IMR-90 (cell line): ENCODE results near the gene COL8A1. TPM values are rescaled to one million over a fixed set of nuclear protein-coding genes. Genes with fewer than 3 reads are reported as not detected.

Source experiments
- ATAC-seq: fragments of 200-7000 bp; cut with Tn5 transposase; 2 replicates; pipeline ENCODE4 v1.9.1; 2020; ENCODE audit warnings: low read depth, mild to moderate bottlenecking, moderate library complexity
- BruUV-seq: library from RNA; stranded (reverse); fragments of 400-500 nt; replicated peaks from 2 replicates; lab custom pipeline; 2021; lab: Mats Ljungman, UMichigan
- CTCF ChIA-PET: fragments of 300-600 bp; formaldehyde crosslinking; extraction: SDS; loops from one replicate; lab custom pipeline; 2021; ENCODE audit warnings: antibody characterized with exemption; lab: Yijun Ruan, JAX
- POLR2A ChIA-PET: fragments of 300-600 bp; sonication (Branson Sonifier 250); formaldehyde crosslinking; loops from one replicate; lab custom pipeline; 2022; ENCODE audit warnings: antibody characterized with exemption; ENCODE audit not compliant: unreplicated experiment; lab: Charles Lee
- DNase-seq: peaks from one replicate; pipeline ENCODE4 v3.0.0; 2013
- H2AFZ ChIP-seq: replicated peaks from 2 replicates; pipeline ENCODE3; 2013; ENCODE audit warnings: low read length, mild to moderate bottlenecking; ENCODE audit not compliant: poor library complexity
- H2AK5ac ChIP-seq: 2 replicates; pipeline ENCODE4 v1.6.1; 2013; ENCODE audit warnings: low read depth, low read length, inconsistent platforms
- H2AK9ac ChIP-seq: replicated peaks from 2 replicates; pipeline ENCODE3; 2013; ENCODE audit warnings: mild to moderate bottlenecking, low read depth, low read length, moderate library complexity; ENCODE audit not compliant: poor library complexity
- H2BK120ac ChIP-seq: 2 replicates; pipeline ENCODE4 v1.6.1; 2013; ENCODE audit warnings: low read depth, low read length, inconsistent platforms
- H2BK15ac ChIP-seq: 3 replicates; pipeline ENCODE4 v1.6.1; 2013; ENCODE audit warnings: low read depth, low read length, inconsistent platforms
- H2BK20ac ChIP-seq: 2 replicates; pipeline ENCODE4 v1.6.1; 2013; ENCODE audit warnings: low read depth, mild to moderate bottlenecking, inconsistent platforms, low read length, moderate library complexity
- H2BK5ac ChIP-seq: 2 replicates; pipeline ENCODE4 v1.6.1; 2013; ENCODE audit warnings: mild to moderate bottlenecking, low read depth, low read length, inconsistent platforms; ENCODE audit not compliant: poor library complexity, severe bottlenecking
- H3K14ac ChIP-seq: replicated peaks from 2 replicates; pipeline ENCODE4 v1.6.1; 2013; ENCODE audit warnings: low read depth, low read length, inconsistent platforms
- H3K18ac ChIP-seq: 2 replicates; pipeline ENCODE4 v1.6.1; 2013; ENCODE audit warnings: low read depth, low read length, control low read depth
- H3K23ac ChIP-seq: 2 replicates; pipeline ENCODE4 v1.6.1; 2013; ENCODE audit warnings: low read depth, low read length, inconsistent platforms
- H3K27ac ChIP-seq: 2 replicates; pipeline ENCODE4 v1.5.1; 2013; ENCODE audit warnings: mild to moderate bottlenecking, control low read depth, low read length; ENCODE audit not compliant: insufficient read depth
- H3K27me3 ChIP-seq: 2 replicates; pipeline ENCODE4 v1.6.1; 2013; ENCODE audit warnings: low read length; ENCODE audit not compliant: control insufficient read depth, insufficient read depth
- H3K36me3 ChIP-seq: 2 replicates; pipeline ENCODE4 v1.6.1; 2013; ENCODE audit warnings: low read length, mixed read lengths; ENCODE audit not compliant: control insufficient read depth, insufficient read depth
- H3K4ac ChIP-seq: 2 replicates; pipeline ENCODE4 v1.6.1; 2013; ENCODE audit warnings: low read depth, low read length, inconsistent platforms
- H3K4me1 ChIP-seq: 2 replicates; pipeline ENCODE4 v1.6.1; 2013; ENCODE audit warnings: low read length, mixed read lengths; ENCODE audit not compliant: control insufficient read depth, insufficient read depth
- H3K4me2 ChIP-seq: 2 replicates; pipeline ENCODE4 v1.6.1; 2013; ENCODE audit warnings: low read depth, mild to moderate bottlenecking, control low read depth, low read length, moderate library complexity
- H3K4me3 ChIP-seq: 2 replicates; pipeline ENCODE4 v1.5.1; 2013; ENCODE audit warnings: low read depth, mild to moderate bottlenecking, control low read depth, low read length, moderate library complexity; ENCODE audit not compliant: insufficient read depth
- H3K56ac ChIP-seq: 2 replicates; pipeline ENCODE4 v1.6.1; 2013; ENCODE audit warnings: low read length, inconsistent platforms; ENCODE audit not compliant: insufficient read depth; ENCODE audit errors: extremely low read depth
- H3K79me1 ChIP-seq, 2 experiments: 2 replicates each; pipeline ENCODE4 v1.6.1; 2013; ENCODE audit warnings: low read length in 2 of 2, inconsistent platforms in 1 of 2, low read depth in 1 of 2
- H3K9ac ChIP-seq: 2 replicates; pipeline ENCODE4 v1.6.1; 2013; ENCODE audit warnings: low read depth, low read length, control low read depth
- H3K9me1 ChIP-seq: 2 replicates; pipeline ENCODE4 v1.6.1; 2013; ENCODE audit warnings: low read length, inconsistent platforms; ENCODE audit not compliant: insufficient read depth
- H3K9me3 ChIP-seq: 2 replicates; pipeline ENCODE4 v1.6.1; 2013; ENCODE audit warnings: low read length; ENCODE audit not compliant: control insufficient read depth, insufficient read depth
- H4K20me1 ChIP-seq: 2 replicates; pipeline ENCODE4 v1.6.1; 2013; ENCODE audit warnings: low read length, inconsistent platforms; ENCODE audit not compliant: insufficient read depth
- H4K5ac ChIP-seq: 2 replicates; pipeline ENCODE4 v1.6.1; 2013; ENCODE audit warnings: mild to moderate bottlenecking, low read depth, low read length, control low read depth
- H4K8ac ChIP-seq, 2 experiments: 2 replicates each; pipeline ENCODE4 v1.6.1; 2013; ENCODE audit warnings: low read depth in 2 of 2, low read length in 2 of 2, control low read depth in 1 of 2, inconsistent platforms in 1 of 2
- H4K91ac ChIP-seq: 2 replicates; pipeline ENCODE4 v1.6.1; 2013; ENCODE audit warnings: low read depth, low read length, inconsistent platforms; ENCODE audit not compliant: insufficient read depth
- CEBPB ChIP-seq: IDR thresholded peaks from 2 replicates; pipeline ENCODE4 v1.6.1; 2012; ENCODE audit warnings: low read depth, low read length, improper control_type of control experiment
- FOS ChIP-seq: fragments of 150-350 bp; IDR thresholded peaks from 2 replicates; pipeline ENCODE4 v1.6.1; 2016; ENCODE audit warnings: low read depth, low read length
- WGBS, 2 experiments: methylation state at CpG; one replicate each; pipeline versions ENCODE4 v1.1.5 to v1.1.7; 2013; ENCODE audit warnings: missing lambda C conversion rate in 2 of 2; ENCODE audit not compliant: insufficient read length in 1 of 2; ENCODE audit errors: extremely low coverage in 2 of 2; 5-methylcytosine and 5-hydroxymethylcytosine counted together
- dilution Hi-C: fragments of 300-500 bp; cut with HindIII; formaldehyde crosslinking; loops from one replicate; pipeline ENCODE4 v1.14.3; 2018; ENCODE audit warnings: low sequenced_read_pairs; ENCODE audit not compliant: unreplicated experiment
- in situ Hi-C: fragments of 300-500 bp; cut with MboI; formaldehyde crosslinking; loops from 3 replicates; pipeline ENCODE4 v1.14.3; 2019; ENCODE audit warnings: low sequenced_read_pairs, inconsistent platforms, mixed read lengths
- intact Hi-C: fragments of 100-400 bp; cut with micrococcal nuclease; formaldehyde crosslinking; loops from 2 replicates; pipeline ENCODE4 v1.10.0; 2022
- polyA plus RNA-seq, 3 experiments: library from polyadenylated mRNA; depleted of rRNA; stranded (reverse); fragments of >200 nt; gene quantifications; 2 replicates each; pipeline ENCODE4 v1.2.3, GENCODE V29; 2012; ENCODE audit warnings: low replicate concordance in 1 of 3
- total RNA-seq: library from RNA; depleted of rRNA; stranded (reverse); fragments of >200 nt; gene quantifications from 2 replicates; pipeline ENCODE4 v1.2.3, GENCODE V29; 2012
- TF ChIP-seq, protein P1 (sequence below): fragments of 150-350 bp; IDR thresholded peaks from 2 replicates; pipeline ENCODE4 v1.6.1; 2017; ENCODE audit warnings: mild to moderate bottlenecking, antibody characterized with exemption, low read length, low read depth
- TF ChIP-seq, protein P2 (sequence below): conservative IDR thresholded peaks from 2 replicates; pipeline ENCODE4 v1.5.1; 2012; ENCODE audit warnings: mild to moderate bottlenecking, low read depth, low read length, improper control_type of control experiment

The COL8A1 gene
- total and polyA plus RNA-seq, 2 of the 4 experiments (the other 2 are of a cell fraction) = 119 to 151 TPM

DNA sequence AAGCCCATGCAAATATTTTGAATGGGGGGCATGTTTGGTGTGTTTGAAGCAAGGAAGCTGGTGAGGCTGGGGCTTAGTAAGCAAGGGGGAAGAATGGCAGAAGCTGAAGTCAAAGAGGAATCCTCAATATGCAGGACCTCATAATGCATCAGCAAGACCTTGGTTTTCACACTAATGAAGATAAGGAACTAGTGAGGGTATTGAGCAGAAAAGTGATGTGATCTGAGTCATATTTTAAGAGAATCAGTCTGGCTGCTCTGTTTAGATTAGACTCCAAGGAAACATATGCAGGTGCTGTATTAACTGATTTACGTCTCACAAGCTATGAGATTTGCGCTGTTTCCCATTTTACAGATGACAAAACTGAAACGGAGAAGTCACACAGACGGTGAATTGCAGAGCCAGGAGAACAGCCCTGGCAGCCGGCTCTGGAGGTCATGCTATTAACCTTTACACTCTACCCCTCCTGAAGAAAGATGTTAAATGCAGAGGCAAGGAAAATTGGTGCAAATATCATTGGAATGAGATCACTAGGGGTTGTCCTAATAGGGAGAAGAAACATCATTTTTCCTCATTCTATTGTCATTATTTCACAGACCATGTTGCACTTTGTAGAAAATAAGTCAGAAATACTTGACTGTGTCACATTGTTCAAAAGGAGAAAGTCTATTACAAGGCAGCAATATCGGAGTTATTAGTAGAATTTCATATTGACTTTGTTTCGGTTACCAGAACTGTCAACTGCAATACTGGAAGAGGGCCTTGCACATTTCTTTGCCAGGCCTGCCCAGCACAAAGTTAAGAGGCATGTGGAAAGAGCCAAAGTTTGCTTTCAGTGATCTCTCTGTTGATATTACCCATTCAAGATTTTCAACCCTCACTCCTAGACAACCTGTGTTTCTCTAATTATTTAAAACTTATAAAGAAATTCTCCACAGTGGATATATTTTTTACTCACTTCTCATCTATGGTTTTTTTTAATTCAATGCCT is 64.9 kb downstream of the COL8A1 start:
- peak overlapping the region; percentile 45; the same call in 1 of the 2 replicates for H3K23ac ChIP-seq
- peaks cover 18 to 29% of the 10 kb centered on the region in 2 experiments for H3K79me1 ChIP-seq
- no peaks in the 10 kb centered on the region for H3K27me3 ChIP-seq
- no peak overlapping the region for H2BK5ac ChIP-seq
- H3K27ac ChIP-seq = no peak overlapping the region
- 72% methylated on average over 3 of the region's 7 CpGs; no CpG with 5 or more reads in 1 of the 2 experiments for WGBS, 2 experiments
- no peak for ATAC-seq
- no peak overlapping the region for H2BK20ac ChIP-seq
- H3K9ac ChIP-seq = no peak overlapping the region
- BruUV-seq = no TSS peak
- peak; percentile 68 for DNase-seq
- no peak overlapping the region for H2AK5ac ChIP-seq
- no peak overlapping the region for H3K18ac ChIP-seq
- H3K9me1 ChIP-seq = peaks cover 26% of the 10 kb centered on the region
- dilution Hi-C loops (no loop called here), intact Hi-C loops (no loop called here), in situ Hi-C loops (no loop called here)
- H4K8ac ChIP-seq = no peak overlapping the region
- H3K36me3 ChIP-seq = peaks cover 9% of the 10 kb centered on the region
- TF ChIP-seq FOS (0 out of 2 replicates have a peak, but pooled peaks have one; percentile 19), CEBPB (no peak)
- TF ChIP-seq, protein P1, sequence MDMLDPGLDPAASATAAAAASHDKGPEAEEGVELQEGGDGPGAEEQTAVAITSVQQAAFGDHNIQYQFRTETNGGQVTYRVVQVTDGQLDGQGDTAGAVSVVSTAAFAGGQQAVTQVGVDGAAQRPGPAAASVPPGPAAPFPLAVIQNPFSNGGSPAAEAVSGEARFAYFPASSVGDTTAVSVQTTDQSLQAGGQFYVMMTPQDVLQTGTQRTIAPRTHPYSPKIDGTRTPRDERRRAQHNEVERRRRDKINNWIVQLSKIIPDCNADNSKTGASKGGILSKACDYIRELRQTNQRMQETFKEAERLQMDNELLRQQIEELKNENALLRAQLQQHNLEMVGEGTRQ = no peak
- TF ChIP-seq, protein P2, sequence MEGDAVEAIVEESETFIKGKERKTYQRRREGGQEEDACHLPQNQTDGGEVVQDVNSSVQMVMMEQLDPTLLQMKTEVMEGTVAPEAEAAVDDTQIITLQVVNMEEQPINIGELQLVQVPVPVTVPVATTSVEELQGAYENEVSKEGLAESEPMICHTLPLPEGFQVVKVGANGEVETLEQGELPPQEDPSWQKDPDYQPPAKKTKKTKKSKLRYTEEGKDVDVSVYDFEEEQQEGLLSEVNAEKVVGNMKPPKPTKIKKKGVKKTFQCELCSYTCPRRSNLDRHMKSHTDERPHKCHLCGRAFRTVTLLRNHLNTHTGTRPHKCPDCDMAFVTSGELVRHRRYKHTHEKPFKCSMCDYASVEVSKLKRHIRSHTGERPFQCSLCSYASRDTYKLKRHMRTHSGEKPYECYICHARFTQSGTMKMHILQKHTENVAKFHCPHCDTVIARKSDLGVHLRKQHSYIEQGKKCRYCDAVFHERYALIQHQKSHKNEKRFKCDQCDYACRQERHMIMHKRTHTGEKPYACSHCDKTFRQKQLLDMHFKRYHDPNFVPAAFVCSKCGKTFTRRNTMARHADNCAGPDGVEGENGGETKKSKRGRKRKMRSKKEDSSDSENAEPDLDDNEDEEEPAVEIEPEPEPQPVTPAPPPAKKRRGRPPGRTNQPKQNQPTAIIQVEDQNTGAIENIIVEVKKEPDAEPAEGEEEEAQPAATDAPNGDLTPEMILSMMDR = no peak
- H3K14ac ChIP-seq = 0 out of 2 replicates have a peak overlapping the region, but pooled peaks have one; percentile 53
- ChIA-PET POLR2A (no interaction called here), CTCF (interaction anchor here (1.3 kb wide), 1 partner anchor 58 kb away, joined by 3 read pairs; no protein-coding TSS in a partner anchor)
- H3K4me1 ChIP-seq = peaks cover 15% of the 10 kb centered on the region
- H3K56ac ChIP-seq = no peak overlapping the region
- H4K5ac ChIP-seq = no peak overlapping the region
- H2BK15ac ChIP-seq = no peak overlapping the region
- H3K4me3 ChIP-seq = no peak overlapping the region
- no peak overlapping the region for H2AFZ ChIP-seq
- no peak overlapping the region; the same call in 1 of the 2 replicates for H3K4ac ChIP-seq
- no peak overlapping the region for H4K91ac ChIP-seq
- no peak overlapping the region for H3K4me2 ChIP-seq
- H4K20me1 ChIP-seq = 0 out of 2 replicates have a peak, but pooled peaks cover 3% of the 10 kb centered on the region
- H2AK9ac ChIP-seq = no peak overlapping the region
- no peak overlapping the region for H2BK120ac ChIP-seq
- no peaks in the 10 kb centered on the region for H3K9me3 ChIP-seq
